Stimulated activated CD4-positive, alpha-beta T cell treated with anti-CD3 and anti-CD28 coated beads, Interleukin-1b, Interleukin-23, amount 100 ng/mL, for 1 hour (primary cell): Measurements from ENCODE around the gene CSF1.

Source experiments
- DNase-seq, 2 donors: peaks; one replicate each; pipeline ENCODE4 v3.0.0-alpha.2; 2020; ENCODE audit warnings: low read depth in 2 of 2

Gene CSF1

DNA sequence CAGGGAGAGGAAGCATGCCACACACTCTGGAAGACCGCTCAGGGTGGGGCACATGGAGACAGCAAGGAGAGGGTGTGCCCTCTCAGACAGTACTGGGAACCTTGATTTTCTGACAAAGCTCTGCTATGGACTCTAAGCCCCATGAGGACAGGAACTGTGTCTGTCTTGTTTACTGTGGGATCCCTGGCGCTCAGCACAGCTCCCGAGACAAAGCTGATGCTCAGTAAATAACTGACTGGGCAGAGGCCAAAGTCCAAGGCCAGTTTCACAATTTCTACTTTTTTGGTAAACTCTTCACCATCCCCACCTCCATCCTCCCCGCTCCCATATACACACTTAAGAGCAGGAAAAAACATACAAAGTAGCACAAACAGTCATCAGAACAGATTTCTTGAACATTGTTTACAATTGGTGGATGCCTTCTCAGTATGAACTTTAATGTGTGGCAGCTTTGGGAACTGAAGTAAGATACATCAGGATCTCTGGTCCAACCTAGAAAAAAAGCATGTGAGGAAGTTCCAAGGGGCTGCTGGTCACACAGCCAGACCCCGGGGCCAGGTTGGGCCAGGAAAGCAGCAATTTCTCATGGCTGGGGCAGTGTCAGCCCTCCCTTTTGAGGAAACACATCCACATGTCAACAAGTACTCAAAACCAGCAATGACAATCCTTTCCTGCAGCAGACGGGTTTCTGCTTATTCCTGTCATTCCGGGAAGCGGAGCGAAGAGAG is 68.3 kb downstream of the CSF1 start:
- DNase-seq: no peak

DNA sequence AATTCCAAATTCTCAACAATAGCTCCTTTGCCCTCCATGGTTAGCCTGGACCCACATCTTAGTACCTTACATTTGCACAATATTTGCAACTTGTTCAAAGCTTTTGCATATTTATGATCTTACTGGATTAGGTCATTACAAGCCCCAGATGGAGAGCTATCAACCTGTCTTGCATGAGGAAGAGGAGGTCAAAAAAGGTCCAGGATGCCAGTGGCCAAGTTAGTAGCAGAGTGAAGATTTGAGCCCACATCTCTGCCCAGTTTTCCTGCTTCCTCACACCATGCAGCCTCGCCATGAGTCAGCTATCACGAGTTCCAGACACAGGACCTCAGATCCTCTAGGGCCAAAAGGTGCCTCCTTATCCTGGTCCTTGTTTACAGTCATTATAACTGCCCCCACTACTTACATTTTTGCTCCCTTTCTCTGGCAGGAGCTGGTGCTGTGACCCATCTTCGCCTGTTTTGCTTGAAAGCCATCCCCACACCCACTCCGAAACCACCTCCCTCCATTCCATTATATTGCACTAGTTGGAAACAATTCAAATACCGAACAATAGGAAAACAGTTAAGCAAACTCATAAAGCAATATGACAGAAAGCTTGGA is 68.9 kb downstream of the CSF1 start:
- DNase-seq: no peak
